C4-2B (cell line): ENCODE data around the gene FBXL17.

Source experiments
- H3K27ac ChIP-seq: fragments of 450-650 bp; 2 replicates; pipeline ENCODE4 v1.5.1; 2017
- CTCF ChIP-seq: fragments of 450-650 bp; conservative IDR thresholded peaks from 2 replicates; pipeline ENCODE4 v1.5.1; 2017; ENCODE audit warnings: mild to moderate bottlenecking
- ZFX ChIP-seq: fragments of 450-650 bp; IDR thresholded peaks from 2 replicates; pipeline ENCODE4 v1.6.1; 2017

Gene FBXL17

DNA sequence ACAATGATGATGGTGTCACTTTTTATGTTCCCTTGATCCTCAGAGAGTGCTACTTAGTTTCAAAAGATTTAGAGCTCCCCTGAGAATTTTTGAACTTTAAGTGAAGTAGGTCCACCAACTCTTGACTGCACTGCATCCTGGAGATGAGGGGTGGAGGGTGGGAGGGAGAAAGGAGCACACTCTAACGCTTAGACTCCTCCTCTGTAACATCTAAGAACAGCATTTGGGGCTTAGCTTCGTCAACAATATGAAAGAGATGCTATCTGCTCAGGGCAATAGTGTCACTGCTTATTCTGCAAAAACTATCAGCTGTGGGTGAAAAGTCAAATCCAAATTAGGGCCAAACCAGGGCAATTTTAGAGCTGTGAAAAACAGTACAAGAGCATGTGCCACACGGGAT lies 468.4 kb downstream of the FBXL17 start:
- TF ChIP-seq CTCF (no peak), ZFX (no peak)
- H3K27ac ChIP-seq = no peak overlapping the region

DNA sequence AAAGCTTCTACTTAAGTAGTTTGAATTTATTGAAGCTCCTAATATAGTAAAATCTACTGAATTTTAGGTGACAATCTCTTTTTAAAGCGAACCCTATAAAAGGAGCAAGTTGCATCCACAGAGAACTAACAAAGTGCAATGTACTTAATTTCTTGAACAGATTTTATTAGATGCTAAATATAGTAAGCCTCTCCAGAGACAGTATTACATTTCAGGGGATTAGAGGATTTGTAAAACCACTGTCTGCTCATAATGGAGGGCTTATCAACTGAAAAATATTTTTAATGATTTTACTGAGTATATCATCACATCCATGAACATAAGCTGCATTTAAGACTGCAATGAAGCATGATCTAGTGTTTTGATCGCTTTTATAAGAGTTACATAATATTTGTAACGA lies 481.2 kb downstream of the FBXL17 start:
- TF ChIP-seq CTCF (no peak), ZFX (no peak)
- no peak overlapping the region for H3K27ac ChIP-seq

DNA sequence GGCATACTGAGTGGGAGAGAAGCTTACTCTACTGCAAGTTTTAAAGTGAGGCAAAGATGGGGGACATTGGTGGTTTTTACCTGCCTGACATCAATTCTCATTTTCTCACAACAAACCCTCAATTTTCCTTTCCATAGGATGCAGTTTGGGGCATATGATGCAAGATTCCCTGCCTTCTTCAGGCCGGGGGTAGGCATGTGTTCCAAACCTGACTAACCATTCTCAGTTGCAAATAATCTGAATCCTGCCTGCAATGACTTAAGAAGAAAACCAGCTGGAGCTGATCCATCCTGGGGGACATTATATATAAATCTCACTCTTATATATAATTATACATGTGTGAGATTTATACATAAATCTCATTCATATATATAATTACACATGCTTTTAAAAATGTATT lies 487.5 kb downstream of the FBXL17 start:
- no peak overlapping the region for H3K27ac ChIP-seq
- TF ChIP-seq CTCF = no peak
- no peak for TF ChIP-seq ZFX

- no peak for TF ChIP-seq ZFX
- no peak for TF ChIP-seq CTCF
Measured at GRCh38 chr5:107893642-107894041, 488.3 kb downstream of the FBXL17 start.

DNA sequence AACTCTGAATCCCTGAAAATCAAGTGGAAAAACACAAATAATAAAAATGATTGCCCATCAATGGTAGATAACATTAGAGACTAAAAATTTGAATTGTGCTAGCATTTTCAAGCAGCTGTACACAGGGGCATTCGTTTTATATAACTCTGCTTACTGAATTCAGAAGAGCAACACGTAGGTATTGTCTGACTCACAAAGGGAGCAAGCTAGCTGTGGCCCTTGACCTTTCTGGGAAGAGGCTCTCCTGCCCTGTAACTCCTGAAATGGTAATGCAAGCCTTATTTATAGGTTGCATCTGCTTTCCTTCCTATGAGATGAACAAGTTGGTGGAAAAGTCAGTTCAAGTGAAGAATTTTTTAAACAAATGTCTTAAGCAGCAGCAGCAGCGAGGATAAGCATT lies 492.5 kb downstream of the FBXL17 start:
- H3K27ac ChIP-seq = no peak overlapping the region
- no peak for TF ChIP-seq ZFX
- no peak for TF ChIP-seq CTCF

More at GRCh38 chr5:107893642-107894041, 488.3 kb downstream of the FBXL17 start:
- H3K27ac ChIP-seq = no peak overlapping the region

- TF ChIP-seq ZFX = no peak
- no peak for TF ChIP-seq CTCF
- no peak overlapping the region for H3K27ac ChIP-seq
Measured at GRCh38 chr5:107888541-107888940, 493.4 kb downstream of the FBXL17 start.

DNA sequence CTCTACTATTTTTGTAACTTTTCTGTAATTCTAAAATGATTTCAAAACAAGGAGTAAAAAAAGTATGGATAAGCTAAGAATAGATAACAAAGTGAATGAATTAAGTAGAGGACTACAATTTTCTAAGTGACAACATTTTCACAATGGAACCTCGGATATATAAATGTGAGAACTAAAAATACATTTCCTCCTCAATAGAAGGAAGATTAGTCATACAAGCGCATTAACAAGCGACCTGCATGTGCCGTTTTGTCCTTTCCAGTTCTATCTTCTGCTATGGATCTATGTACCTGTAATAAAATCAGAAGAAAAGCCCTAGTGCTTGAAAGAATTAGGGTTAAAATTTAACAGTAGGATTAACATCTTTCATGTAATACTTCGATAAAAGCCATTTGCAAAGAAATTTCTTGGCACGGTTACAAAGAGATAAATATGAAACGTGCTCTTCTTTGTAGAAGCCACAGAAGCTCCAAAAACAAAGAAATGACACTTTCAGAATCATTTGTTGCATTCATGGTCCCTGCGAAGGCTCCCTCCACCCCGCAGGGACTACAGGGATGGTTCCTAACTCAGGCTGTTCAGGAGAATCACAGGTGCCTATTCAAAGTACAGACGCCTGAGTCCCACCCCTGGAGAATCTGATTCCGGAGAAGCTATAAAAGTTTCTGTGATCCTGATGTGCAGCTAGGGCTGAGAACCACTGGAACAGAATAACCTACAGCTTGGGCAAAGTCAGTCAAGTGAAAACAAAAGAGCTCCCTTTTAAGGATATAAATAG lies 494.5 kb downstream of the FBXL17 start:
- H3K27ac ChIP-seq = no peak overlapping the region
- TF ChIP-seq CTCF = no peak
- TF ChIP-seq ZFX = no peak
